MM.1S (cell line): ENCODE measurements around the gene TSSC4.

Experiments used
- EZH2 ChIP-seq: fragments of 300-600 bp; sonication (generic); optimal IDR thresholded peaks from 2 replicates; pipeline ENCODE3; 2017; ENCODE audit warnings: low read depth, mild to moderate bottlenecking, antibody characterized with exemption, low read length, mixed read lengths
- EZH2phosphoT487 ChIP-seq: fragments of 300-600 bp; sonication (generic); IDR thresholded peaks from 2 replicates; pipeline ENCODE4 v1.6.1; 2018; ENCODE audit warnings: antibody characterized with exemption, low read length
- TF ChIP-seq, protein P1 (sequence below): fragments of 300-600 bp; sonication (generic); IDR thresholded peaks from 2 replicates; pipeline ENCODE4 v1.5.1; 2016; ENCODE audit warnings: antibody characterized with exemption, low read length, mixed read lengths

DNA sequence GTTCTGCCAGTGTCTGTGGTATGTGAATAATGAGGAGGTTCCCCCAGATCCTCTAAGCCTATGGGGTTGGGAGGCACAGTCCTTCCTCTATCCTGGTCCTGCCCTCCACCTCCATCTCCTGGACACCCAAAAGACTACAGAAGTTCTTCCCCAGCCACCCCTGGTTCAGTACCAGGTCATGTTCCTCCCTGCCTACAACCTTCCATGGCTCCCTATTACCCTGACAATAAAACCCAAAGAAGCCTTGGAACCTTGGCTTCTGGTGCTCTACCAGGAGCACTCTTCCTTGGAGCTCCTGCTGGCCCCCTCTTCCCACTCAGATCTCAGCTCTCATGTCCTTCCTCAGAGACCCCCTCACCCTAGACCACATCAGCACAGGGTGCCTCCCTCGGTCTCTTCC lies 30.8 kb downstream of the TSSC4 start:
- TF ChIP-seq, protein P1, sequence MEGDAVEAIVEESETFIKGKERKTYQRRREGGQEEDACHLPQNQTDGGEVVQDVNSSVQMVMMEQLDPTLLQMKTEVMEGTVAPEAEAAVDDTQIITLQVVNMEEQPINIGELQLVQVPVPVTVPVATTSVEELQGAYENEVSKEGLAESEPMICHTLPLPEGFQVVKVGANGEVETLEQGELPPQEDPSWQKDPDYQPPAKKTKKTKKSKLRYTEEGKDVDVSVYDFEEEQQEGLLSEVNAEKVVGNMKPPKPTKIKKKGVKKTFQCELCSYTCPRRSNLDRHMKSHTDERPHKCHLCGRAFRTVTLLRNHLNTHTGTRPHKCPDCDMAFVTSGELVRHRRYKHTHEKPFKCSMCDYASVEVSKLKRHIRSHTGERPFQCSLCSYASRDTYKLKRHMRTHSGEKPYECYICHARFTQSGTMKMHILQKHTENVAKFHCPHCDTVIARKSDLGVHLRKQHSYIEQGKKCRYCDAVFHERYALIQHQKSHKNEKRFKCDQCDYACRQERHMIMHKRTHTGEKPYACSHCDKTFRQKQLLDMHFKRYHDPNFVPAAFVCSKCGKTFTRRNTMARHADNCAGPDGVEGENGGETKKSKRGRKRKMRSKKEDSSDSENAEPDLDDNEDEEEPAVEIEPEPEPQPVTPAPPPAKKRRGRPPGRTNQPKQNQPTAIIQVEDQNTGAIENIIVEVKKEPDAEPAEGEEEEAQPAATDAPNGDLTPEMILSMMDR: no peak
- TF ChIP-seq EZH2: no peak
- no peak for TF ChIP-seq EZH2phosphoT487
